ENCODE measurements around the gene CUTA.

CUTA gene

GRCh38 chr6:33443619-33444504 is 26.0 kb upstream of the CUTA start:
- H3K4me3 ChIP-seq (ENCODE audit: low read depth in 1 of 2, low read length in 2 of 2) = no peak overlapping the region
- ATAC-seq (ENCODE audit: insufficient read depth, low read depth) = no peak
- H3K9me3 ChIP-seq (ENCODE audit: insufficient read depth, low read length, severe bottlenecking) = no peaks in the 10 kb centered on the region
- H3K9ac ChIP-seq (ENCODE audit: low read depth, low read length) = no peak overlapping the region
- H3K4me2 ChIP-seq (ENCODE audit: insufficient read depth, low read length) = no peak overlapping the region
- no peaks in the 10 kb centered on the region for H3K27me3 ChIP-seq (ENCODE audit: insufficient read depth, low read length, poor library complexity)
- peaks cover 77% of the 10 kb centered on the region for H3K36me3 ChIP-seq (ENCODE audit: insufficient read depth, low read length)
- no peak overlapping the region for H2AFZ ChIP-seq (ENCODE audit: low read depth, low read length)
- DNase-seq = no peak
- peaks cover 7% of the 10 kb centered on the region; the same call in 1 of the 2 replicates for H4K20me1 ChIP-seq (ENCODE audit: insufficient read depth, low read length)
- no peaks in the 10 kb centered on the region for H3K79me2 ChIP-seq (ENCODE audit: insufficient read depth, low read length)
- H3K4me1 ChIP-seq (ENCODE audit: insufficient read depth, low read length) = no peaks in the 10 kb centered on the region
- TF ChIP-seq CTCF (IDR thresholded peaks at IDR 0.05; ENCODE audit: borderline replicate concordance, extremely low read depth, low read length, poor library complexity, severe bottlenecking) = no peak
- TF ChIP-seq EZH2 (IDR thresholded peaks at IDR 0.05; ENCODE audit: borderline replicate concordance, low read depth, low read length, severe bottlenecking) = no peak
- H3K27ac ChIP-seq (ENCODE audit: low read length) = no peak overlapping the region

- ATAC-seq (ENCODE audit: insufficient read depth, low read depth) (no peak), DNase-seq (no peak)
- Histone ChIP-seq H4K20me1 (ENCODE audit: insufficient read depth, low read length) (peaks cover 7% of the 10 kb centered on the region; the same call in 1 of the 2 replicates), H3K9me3 (ENCODE audit: insufficient read depth, low read length, severe bottlenecking) (no peaks in the 10 kb centered on the region), H3K4me1 (ENCODE audit: insufficient read depth, low read length) (no peaks in the 10 kb centered on the region), H3K9ac (ENCODE audit: low read depth, low read length) (no peak overlapping the region), H3K4me2 (ENCODE audit: insufficient read depth, low read length) (no peak overlapping the region), H2AFZ (ENCODE audit: low read depth, low read length) (no peak overlapping the region), H3K36me3 (ENCODE audit: insufficient read depth, low read length) (peaks cover 77% of the 10 kb centered on the region), H3K4me3 (ENCODE audit: low read depth in 1 of 2, low read length in 2 of 2) (no peak overlapping the region), H3K27ac (ENCODE audit: low read length) (no peak overlapping the region), H3K79me2 (ENCODE audit: insufficient read depth, low read length) (no peaks in the 10 kb centered on the region), H3K27me3 (ENCODE audit: insufficient read depth, low read length, poor library complexity) (no peaks in the 10 kb centered on the region)
- TF ChIP-seq EZH2 (IDR thresholded peaks at IDR 0.05; ENCODE audit: borderline replicate concordance, low read depth, low read length, severe bottlenecking) (no peak), CTCF (IDR thresholded peaks at IDR 0.05; ENCODE audit: borderline replicate concordance, extremely low read depth, low read length, poor library complexity, severe bottlenecking) (no peak)
Measured at GRCh38 chr6:33443025-33443424, 25.1 kb upstream of the CUTA start.

- Histone ChIP-seq H3K9ac (ENCODE audit: low read depth, low read length) (no peak overlapping the region), H2AFZ (ENCODE audit: low read depth, low read length) (no peak overlapping the region), H3K27me3 (ENCODE audit: insufficient read depth, low read length, poor library complexity) (no peaks in the 10 kb centered on the region), H3K4me1 (ENCODE audit: insufficient read depth, low read length) (no peaks in the 10 kb centered on the region), H4K20me1 (ENCODE audit: insufficient read depth, low read length) (peaks cover 7% of the 10 kb centered on the region; the same call in 1 of the 2 replicates), H3K27ac (ENCODE audit: low read length) (no peak overlapping the region), H3K36me3 (ENCODE audit: insufficient read depth, low read length) (peaks cover 77% of the 10 kb centered on the region), H3K4me2 (ENCODE audit: insufficient read depth, low read length) (no peak overlapping the region), H3K9me3 (ENCODE audit: insufficient read depth, low read length, severe bottlenecking) (no peaks in the 10 kb centered on the region), H3K4me3 (ENCODE audit: low read depth in 1 of 2, low read length in 2 of 2) (no peak overlapping the region), H3K79me2 (ENCODE audit: insufficient read depth, low read length) (no peaks in the 10 kb centered on the region)
- TF ChIP-seq CTCF (IDR thresholded peaks at IDR 0.05; ENCODE audit: borderline replicate concordance, extremely low read depth, low read length, poor library complexity, severe bottlenecking) (no peak), EZH2 (IDR thresholded peaks at IDR 0.05; ENCODE audit: borderline replicate concordance, low read depth, low read length, severe bottlenecking) (no peak)
- ATAC-seq (ENCODE audit: insufficient read depth, low read depth) = no peak
- no peak for DNase-seq
Measured at GRCh38 chr6:33442283-33442682, 24.4 kb upstream of the CUTA start.

Measured in DND-41 (cell line).